Ishikawa (cell line): ENCODE results near the gene ALDH18A1.
A peak's percentile ranks its signal among the peaks of the same experiment; 100 is the strongest.

ENCODE experiments used
- CEBPB ChIP-seq: IDR thresholded peaks from 2 replicates; pipeline ENCODE4 v1.6.1; 2012
- CREB1 ChIP-seq: IDR thresholded peaks from 2 replicates; pipeline ENCODE4 v1.6.1; 2012; ENCODE audit warnings: low read depth
- EGR1 ChIP-seq: IDR thresholded peaks from 2 replicates; pipeline ENCODE4 v1.6.1; 2012
- EP300 ChIP-seq: IDR thresholded peaks from 2 replicates; pipeline ENCODE4 v1.6.1; 2012; ENCODE audit warnings: borderline replicate concordance
- FOXM1 ChIP-seq: IDR thresholded peaks from 2 replicates; pipeline ENCODE4 v1.6.1; 2012; ENCODE audit warnings: low read depth, borderline replicate concordance
- MAX ChIP-seq: IDR thresholded peaks from 2 replicates; pipeline ENCODE4 v1.6.1; 2012
- NFIC ChIP-seq: IDR thresholded peaks from 2 replicates; pipeline ENCODE4 v1.6.1; 2012
- RAD21 ChIP-seq: IDR thresholded peaks from 2 replicates; pipeline ENCODE4 v1.6.1; 2012; ENCODE audit warnings: low read depth
- TAF1 ChIP-seq: IDR thresholded peaks from 2 replicates; pipeline ENCODE4 v1.6.1; 2012; ENCODE audit warnings: low read depth, mild to moderate bottlenecking
- TCF12 ChIP-seq: IDR thresholded peaks from 2 replicates; pipeline ENCODE4 v1.6.1; 2012; ENCODE audit warnings: low read depth
- TEAD4 ChIP-seq: IDR thresholded peaks from 2 replicates; pipeline ENCODE4 v1.6.1; 2012
- USF1 ChIP-seq: IDR thresholded peaks from 2 replicates; pipeline ENCODE4 v1.6.1; 2012
- YY1 ChIP-seq: IDR thresholded peaks from 2 replicates; pipeline ENCODE4 v1.6.1; 2012; ENCODE audit warnings: low read depth
- ZBTB7A ChIP-seq: IDR thresholded peaks from 2 replicates; pipeline ENCODE4 v1.6.1; 2012; ENCODE audit warnings: low read depth
- TF ChIP-seq, protein P1 (sequence below): IDR thresholded peaks from 2 replicates; pipeline ENCODE4 v1.6.1; 2012; ENCODE audit warnings: low read depth, mild to moderate bottlenecking

ALDH18A1 gene

DNA sequence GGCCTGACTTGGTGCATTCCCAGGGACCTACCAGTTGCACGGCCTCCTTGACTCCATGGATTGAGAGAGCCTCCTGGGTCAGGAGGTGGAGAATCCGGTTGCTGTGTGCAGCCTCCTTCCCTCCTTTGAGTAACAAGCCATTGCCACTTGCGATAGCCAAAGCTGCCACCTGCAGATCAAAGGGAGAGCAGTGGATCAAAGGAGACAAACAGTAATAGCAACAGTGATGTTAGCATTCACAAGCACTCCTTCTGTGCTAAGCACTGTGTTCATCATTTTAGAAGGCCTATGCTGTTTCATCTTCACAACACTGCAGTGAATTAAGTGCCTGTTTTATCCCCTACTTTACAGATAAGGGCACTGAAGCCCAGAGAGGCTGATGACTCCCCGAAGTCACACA is 40.1 kb downstream of the ALDH18A1 start:
- TF ChIP-seq NFIC (no peak), EP300 (no peak), CEBPB (no peak), CREB1 (no peak), TCF12 (no peak), EGR1 (no peak)
- TF ChIP-seq, protein P1, sequence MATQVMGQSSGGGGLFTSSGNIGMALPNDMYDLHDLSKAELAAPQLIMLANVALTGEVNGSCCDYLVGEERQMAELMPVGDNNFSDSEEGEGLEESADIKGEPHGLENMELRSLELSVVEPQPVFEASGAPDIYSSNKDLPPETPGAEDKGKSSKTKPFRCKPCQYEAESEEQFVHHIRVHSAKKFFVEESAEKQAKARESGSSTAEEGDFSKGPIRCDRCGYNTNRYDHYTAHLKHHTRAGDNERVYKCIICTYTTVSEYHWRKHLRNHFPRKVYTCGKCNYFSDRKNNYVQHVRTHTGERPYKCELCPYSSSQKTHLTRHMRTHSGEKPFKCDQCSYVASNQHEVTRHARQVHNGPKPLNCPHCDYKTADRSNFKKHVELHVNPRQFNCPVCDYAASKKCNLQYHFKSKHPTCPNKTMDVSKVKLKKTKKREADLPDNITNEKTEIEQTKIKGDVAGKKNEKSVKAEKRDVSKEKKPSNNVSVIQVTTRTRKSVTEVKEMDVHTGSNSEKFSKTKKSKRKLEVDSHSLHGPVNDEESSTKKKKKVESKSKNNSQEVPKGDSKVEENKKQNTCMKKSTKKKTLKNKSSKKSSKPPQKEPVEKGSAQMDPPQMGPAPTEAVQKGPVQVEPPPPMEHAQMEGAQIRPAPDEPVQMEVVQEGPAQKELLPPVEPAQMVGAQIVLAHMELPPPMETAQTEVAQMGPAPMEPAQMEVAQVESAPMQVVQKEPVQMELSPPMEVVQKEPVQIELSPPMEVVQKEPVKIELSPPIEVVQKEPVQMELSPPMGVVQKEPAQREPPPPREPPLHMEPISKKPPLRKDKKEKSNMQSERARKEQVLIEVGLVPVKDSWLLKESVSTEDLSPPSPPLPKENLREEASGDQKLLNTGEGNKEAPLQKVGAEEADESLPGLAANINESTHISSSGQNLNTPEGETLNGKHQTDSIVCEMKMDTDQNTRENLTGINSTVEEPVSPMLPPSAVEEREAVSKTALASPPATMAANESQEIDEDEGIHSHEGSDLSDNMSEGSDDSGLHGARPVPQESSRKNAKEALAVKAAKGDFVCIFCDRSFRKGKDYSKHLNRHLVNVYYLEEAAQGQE, result no peak

GRCh38 chr10:95613330-95613729 is 43.2 kb downstream of the ALDH18A1 start:
- TF ChIP-seq TAF1 (no peak), TEAD4 (no peak), MAX (no peak), CEBPB (no peak), USF1 (no peak)

DNA sequence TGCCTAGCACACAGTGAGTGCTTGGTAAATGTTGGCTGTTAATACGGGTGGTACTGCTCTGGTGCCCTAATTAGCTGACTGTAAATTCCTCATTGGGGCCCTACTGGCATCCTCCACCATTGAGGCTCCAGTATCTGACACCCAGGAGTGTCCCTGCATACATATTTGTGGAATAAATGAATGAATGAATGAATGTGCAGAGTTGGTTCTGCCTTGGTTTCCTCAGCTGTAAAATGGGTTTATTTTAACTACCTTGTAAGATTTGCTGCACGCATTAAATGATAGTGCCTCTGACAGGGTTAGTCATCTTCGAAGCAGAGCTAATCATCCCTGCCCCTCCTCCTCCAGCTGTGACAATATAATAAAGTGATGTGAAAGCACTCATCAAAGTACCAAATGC is 45.8 kb downstream of the ALDH18A1 start:
- TF ChIP-seq CEBPB (no peak), TAF1 (no peak), MAX (no peak), EGR1 (no peak)

- TF ChIP-seq YY1 (no peak), CREB1 (no peak)
Measured at GRCh38 chr10:95606922-95607321, 49.6 kb downstream of the ALDH18A1 start.

DNA sequence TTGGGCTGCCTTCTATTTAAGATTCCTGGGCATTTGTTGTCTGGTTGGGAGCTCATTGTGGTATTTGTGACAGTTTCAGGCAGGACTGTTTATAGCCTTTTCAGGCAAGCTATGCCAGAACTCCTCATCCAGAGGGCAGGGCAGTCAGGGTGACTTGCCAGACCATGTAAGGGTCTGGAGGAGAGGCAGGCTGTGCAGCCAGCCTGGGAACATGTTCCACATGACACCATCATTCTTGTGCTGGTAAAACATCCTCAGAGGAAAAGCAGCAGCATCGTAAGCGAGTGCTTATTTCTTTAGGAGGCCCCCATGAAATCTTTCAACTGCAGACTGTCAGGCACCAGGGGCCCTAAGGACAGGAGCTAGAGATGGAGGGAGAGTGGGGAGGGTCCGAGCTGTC is 51.3 kb downstream of the ALDH18A1 start:
- TF ChIP-seq TAF1, result no peak
- TF ChIP-seq CEBPB, result no peak

- no peak for TF ChIP-seq CREB1
- TF ChIP-seq TEAD4, result peak; percentile 32; the same call in 1 of the 2 replicates
Measured at GRCh38 chr10:95604630-95605029, 51.9 kb downstream of the ALDH18A1 start.

DNA sequence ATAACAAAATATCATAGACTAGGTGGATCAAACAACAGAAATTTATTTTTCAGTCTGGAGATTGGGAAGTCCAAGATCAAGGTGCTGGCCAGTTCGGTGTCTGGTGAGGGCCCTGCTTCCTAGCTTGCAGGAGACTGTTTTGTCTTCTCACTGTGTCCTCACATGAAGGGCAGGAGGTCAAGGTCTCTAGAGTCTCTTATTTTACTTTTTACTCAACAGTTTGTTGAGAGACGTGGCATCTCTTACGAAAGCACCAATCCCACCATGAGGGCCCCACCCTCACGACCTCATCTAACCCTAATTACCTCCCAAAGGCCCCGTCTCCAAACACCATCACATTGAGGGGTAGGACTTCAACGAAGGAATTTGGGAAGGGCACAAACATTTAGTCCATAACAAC is 54.1 kb downstream of the ALDH18A1 start:
- TF ChIP-seq USF1, result no peak
- TF ChIP-seq EGR1, result no peak
- TF ChIP-seq MAX, result no peak
- TF ChIP-seq TCF12, result no peak
- TF ChIP-seq RAD21, result no peak
- no peak for TF ChIP-seq CEBPB
- TF ChIP-seq TEAD4, result no peak
- no peak for TF ChIP-seq NFIC
- no peak for TF ChIP-seq FOXM1
- no peak for TF ChIP-seq YY1
- no peak for TF ChIP-seq CREB1
- TF ChIP-seq ZBTB7A, result no peak

DNA sequence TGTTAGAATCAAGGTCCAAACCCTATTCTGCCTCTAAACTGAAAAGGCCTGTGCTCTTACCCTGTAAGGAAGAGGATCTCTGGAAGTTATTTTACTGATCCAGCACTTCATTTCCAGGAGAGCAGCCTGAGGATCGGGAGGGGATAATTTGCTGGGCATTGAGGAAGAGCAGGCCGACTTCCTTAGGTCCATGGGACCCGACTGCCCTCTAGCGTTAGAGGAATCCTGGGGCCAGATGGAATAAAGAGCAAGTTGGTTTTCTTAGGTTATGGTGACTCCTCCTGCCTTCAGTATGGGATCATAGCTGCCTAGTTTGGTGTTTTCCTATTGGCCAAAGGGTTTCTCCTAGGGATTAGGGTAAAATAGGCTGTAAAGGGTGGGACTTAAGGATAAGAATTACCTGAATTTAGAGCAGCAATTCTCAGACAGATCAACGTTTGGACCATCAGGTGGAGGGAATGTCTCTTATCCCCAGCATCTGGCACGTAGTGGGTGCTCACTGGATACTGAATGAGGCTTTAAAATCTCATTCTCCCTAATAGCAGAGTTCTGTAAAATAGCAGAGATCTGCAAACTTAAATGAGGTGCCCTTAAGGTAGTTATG is 55.3 kb downstream of the ALDH18A1 start:
- TF ChIP-seq TEAD4 (no peak), RAD21 (peak; percentile 100)

DNA sequence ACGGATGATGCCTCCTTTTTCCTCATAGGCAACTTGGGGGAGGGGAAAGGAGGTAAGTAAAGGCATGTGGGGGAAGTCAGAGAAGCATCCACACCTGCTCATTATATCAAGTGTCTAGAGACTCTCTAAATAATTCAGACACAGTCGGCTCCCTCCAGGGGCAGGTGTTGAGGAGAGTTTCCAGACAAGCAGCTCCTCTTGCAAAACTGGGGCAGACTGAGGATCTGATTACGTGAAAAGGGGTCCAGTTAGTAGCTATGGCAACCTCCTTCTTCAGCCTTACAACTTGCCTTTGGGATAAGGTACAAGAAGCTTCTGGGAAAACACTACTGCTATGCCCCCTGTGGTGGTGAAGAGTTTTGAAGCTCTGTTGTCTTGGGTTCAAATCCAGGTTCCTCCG is 56.4 kb downstream of the ALDH18A1 start:
- TF ChIP-seq TCF12 (no peak), TEAD4 (no peak), NFIC (no peak), YY1 (no peak), USF1 (no peak), CEBPB (no peak), MAX (no peak), EP300 (no peak), ZBTB7A (no peak), RAD21 (no peak), EGR1 (no peak), TAF1 (no peak)
- TF ChIP-seq, protein P1, result no peak
